Parathyroid adenoma (tissue), 2 donors: ENCODE data around the gene PSMD13.

Experiments
- H2AFZ ChIP-seq: fragments of 300-600 bp; sonication (generic); one replicate; pipeline ENCODE4 v1.7.0; 2017; ENCODE audit warnings: antibody characterized with exemption, mild to moderate bottlenecking
- H3K27ac ChIP-seq: fragments of 300-600 bp; sonication (generic); one replicate; pipeline ENCODE4 v1.7.0; 2017
- H3K27me3 ChIP-seq: fragments of 300-600 bp; sonication (generic); one replicate; pipeline ENCODE4 v1.7.0; 2017; ENCODE audit warnings: low read length; ENCODE audit not compliant: control insufficient read depth, insufficient read depth
- H3K36me3 ChIP-seq: fragments of 300-600 bp; sonication (generic); one replicate; pipeline ENCODE4 v1.7.0; 2017; ENCODE audit warnings: low read length; ENCODE audit not compliant: control insufficient read depth, insufficient read depth
- H3K4me1 ChIP-seq: fragments of 300-600 bp; sonication (generic); one replicate; pipeline ENCODE4 v1.7.0; 2017; ENCODE audit warnings: control low read depth
- H3K4me2 ChIP-seq: fragments of 300-600 bp; sonication (generic); one replicate; pipeline ENCODE4 v1.7.0; 2017; ENCODE audit warnings: low read length
- H3K4me3 ChIP-seq: fragments of 300-600 bp; sonication (generic); one replicate; pipeline ENCODE4 v1.7.0; 2017; ENCODE audit warnings: low read depth, low read length
- H3K79me2 ChIP-seq: fragments of 300-600 bp; sonication (generic); one replicate; pipeline ENCODE4 v1.7.0; 2017; ENCODE audit warnings: control low read depth
- H3K9ac ChIP-seq: fragments of 300-600 bp; sonication (generic); one replicate; pipeline ENCODE4 v1.7.0; 2017; ENCODE audit warnings: mild to moderate bottlenecking
- H3K9me3 ChIP-seq: fragments of 300-600 bp; sonication (generic); one replicate; pipeline ENCODE4 v1.7.0; 2017; ENCODE audit warnings: low read length; ENCODE audit not compliant: control insufficient read depth
- TF ChIP-seq, protein P1 (sequence below): fragments of 300-600 bp; sonication (generic); IDR thresholded peaks from one replicate; pipeline ENCODE4 v1.7.0; 2017; ENCODE audit warnings: antibody characterized with exemption, mild to moderate bottlenecking
- donor health status: primary hyperparathyroidism.

The PSMD13 gene

DNA sequence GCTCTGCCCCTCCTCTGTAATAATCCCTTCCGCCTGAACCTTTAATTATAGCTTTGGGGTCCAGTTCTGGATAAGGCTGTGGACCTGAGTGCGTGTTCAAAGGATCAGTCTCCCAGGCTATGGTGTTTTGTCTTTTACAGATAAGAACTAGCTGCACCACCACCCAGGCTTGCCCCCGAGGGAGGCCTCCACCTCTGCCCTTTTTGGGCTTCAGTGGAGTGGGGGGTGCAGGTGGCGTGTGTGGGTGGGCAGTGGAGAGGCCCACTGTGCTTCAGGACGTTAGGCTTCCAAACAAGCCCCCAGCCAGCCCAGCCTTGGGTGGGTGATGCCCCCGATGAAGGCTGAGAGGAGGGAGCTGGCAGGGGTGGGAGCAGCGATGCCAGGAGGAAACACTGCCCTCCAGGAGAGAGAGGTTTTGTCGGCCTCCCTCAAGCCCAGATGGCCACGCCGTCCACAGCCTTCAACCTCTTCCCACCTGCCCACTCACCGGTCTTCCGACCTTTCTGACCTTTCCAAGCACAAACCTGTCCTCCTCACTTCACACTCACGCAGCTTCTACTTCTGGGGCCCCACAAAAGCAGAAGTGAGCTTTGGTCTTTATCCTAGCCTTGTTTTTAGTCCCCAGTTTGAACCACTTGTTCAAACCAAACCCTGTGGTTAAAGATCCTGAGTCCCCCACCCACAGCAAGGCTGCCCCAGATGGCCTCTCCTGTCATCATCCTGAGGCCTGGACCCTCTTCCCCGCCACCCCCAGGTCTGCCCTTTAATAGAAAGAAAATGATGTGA lies 20.4 kb downstream of the PSMD13 start:
- Histone ChIP-seq H3K79me2 (no peaks in the 10 kb centered on the region), H3K4me3 (no peak overlapping the region), H3K4me2 (no peak overlapping the region), H3K36me3 (no peaks in the 10 kb centered on the region), H3K27ac (no peak overlapping the region), H3K4me1 (no peaks in the 10 kb centered on the region), H3K27me3 (no peaks in the 10 kb centered on the region), H3K9ac (no peak overlapping the region), H2AFZ (no peak overlapping the region), H3K9me3 (no peaks in the 10 kb centered on the region)
- TF ChIP-seq, protein P1, sequence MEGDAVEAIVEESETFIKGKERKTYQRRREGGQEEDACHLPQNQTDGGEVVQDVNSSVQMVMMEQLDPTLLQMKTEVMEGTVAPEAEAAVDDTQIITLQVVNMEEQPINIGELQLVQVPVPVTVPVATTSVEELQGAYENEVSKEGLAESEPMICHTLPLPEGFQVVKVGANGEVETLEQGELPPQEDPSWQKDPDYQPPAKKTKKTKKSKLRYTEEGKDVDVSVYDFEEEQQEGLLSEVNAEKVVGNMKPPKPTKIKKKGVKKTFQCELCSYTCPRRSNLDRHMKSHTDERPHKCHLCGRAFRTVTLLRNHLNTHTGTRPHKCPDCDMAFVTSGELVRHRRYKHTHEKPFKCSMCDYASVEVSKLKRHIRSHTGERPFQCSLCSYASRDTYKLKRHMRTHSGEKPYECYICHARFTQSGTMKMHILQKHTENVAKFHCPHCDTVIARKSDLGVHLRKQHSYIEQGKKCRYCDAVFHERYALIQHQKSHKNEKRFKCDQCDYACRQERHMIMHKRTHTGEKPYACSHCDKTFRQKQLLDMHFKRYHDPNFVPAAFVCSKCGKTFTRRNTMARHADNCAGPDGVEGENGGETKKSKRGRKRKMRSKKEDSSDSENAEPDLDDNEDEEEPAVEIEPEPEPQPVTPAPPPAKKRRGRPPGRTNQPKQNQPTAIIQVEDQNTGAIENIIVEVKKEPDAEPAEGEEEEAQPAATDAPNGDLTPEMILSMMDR = no peak

DNA sequence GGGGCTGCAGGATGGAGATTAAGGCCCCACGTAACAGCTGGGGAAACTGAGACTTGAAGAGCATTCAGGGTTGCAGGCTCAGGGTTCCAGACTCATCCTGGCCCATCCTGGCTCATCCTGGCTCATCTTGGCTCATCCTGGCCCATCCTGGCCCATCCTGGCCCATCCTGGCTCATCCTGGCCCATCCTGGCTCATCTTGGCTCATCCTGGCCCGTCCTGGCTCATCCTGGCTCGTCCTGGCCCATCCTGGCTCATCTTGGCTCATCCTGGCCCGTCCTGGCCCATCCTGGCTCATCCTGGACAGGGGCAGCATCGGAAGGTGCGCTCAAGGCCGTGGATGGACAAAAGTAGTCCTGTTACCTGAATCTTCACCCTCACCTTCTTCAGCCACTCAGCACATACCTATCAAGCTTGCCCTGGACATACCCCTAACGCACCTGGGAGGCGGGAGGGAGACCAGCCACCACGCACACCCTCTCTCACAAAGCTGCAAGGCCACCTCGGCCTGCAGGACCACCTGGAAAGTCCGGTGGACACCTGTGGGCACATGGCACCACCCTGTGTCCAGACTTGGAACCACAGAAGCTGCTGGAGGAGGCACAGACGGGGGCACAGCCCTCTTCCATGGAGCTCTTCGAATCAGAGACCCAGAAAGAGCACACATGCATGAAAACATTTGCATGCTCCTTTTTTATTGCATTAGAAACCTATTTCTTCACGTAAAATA lies 21.2 kb downstream of the PSMD13 start:
- TF ChIP-seq, protein P1 = no peak
- H3K9me3 ChIP-seq = no peaks in the 10 kb centered on the region

DNA sequence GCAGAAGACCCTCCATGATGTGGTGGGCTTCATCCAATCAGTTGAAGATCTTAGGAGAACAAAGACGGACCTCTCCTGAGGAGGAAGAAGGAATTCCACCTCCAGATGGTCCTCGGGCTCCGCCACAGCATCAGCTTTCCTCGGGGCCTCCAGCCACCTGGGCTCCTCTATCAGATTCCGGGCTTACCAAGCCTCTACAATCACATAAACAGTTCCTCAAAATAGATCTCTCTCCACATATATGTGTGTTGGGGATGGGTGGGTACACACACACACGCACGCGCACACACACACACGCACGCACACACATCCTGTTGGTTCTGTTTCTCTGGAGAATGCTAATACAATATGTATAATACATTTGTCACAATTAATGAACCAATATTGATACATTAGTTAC lies 22.6 kb downstream of the PSMD13 start:
- H3K9ac ChIP-seq = no peak overlapping the region
- no peak overlapping the region for H3K4me3 ChIP-seq
- no peak overlapping the region for H3K4me2 ChIP-seq
- no peak overlapping the region for H3K27ac ChIP-seq
- no peak overlapping the region for H2AFZ ChIP-seq
- no peaks in the 10 kb centered on the region for H3K79me2 ChIP-seq
- no peaks in the 10 kb centered on the region for H3K36me3 ChIP-seq
- TF ChIP-seq, protein P1 = no peak
- H3K9me3 ChIP-seq = no peaks in the 10 kb centered on the region
- no peaks in the 10 kb centered on the region for H3K4me1 ChIP-seq
- H3K27me3 ChIP-seq = no peaks in the 10 kb centered on the region

More for the DNA sequence above, 21.2 kb downstream of the PSMD13 start:
- H3K79me2 ChIP-seq = no peaks in the 10 kb centered on the region
- no peaks in the 10 kb centered on the region for H3K27me3 ChIP-seq
- H2AFZ ChIP-seq = no peak overlapping the region
- no peaks in the 10 kb centered on the region for H3K36me3 ChIP-seq
- H3K27ac ChIP-seq = no peak overlapping the region
- no peak overlapping the region for H3K4me3 ChIP-seq
- no peaks in the 10 kb centered on the region for H3K4me1 ChIP-seq
- H3K4me2 ChIP-seq = no peak overlapping the region
- H3K9ac ChIP-seq = no peak overlapping the region

DNA sequence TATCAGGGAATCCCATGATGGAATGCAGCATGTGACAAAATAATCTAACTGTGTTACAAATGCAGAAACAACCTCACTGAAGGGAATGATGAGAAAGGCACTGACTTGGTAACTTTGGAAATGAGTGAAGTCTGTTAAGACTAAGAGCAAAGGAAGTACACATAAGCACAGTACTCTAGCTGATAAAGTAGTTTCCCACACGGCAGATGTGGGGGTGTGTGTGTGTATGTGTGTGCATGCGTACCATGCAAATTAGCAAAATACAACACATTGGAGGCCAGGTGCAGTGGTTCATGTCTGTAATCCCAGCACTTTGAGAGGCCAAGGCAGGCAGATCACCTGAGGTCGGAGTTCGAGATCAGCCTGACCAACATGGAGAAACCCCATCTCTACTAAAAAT lies 24.8 kb downstream of the PSMD13 start:
- Histone ChIP-seq H3K79me2 (no peaks in the 10 kb centered on the region), H3K36me3 (no peaks in the 10 kb centered on the region), H3K27ac (no peak overlapping the region), H3K4me2 (no peak overlapping the region), H3K4me3 (no peak overlapping the region), H3K9ac (no peak overlapping the region), H3K4me1 (no peaks in the 10 kb centered on the region), H2AFZ (no peak overlapping the region), H3K27me3 (no peaks in the 10 kb centered on the region), H3K9me3 (no peaks in the 10 kb centered on the region)
- TF ChIP-seq, protein P1 = no peak
